ENCODE data around the gene ASPRV1. TPM values are rescaled to one million over a fixed set of nuclear protein-coding genes. Genes with fewer than 3 reads are reported as not detected.

ASPRV1 gene
- total RNA-seq, 1 donor from 2014 or later, result 0.87 TPM

- DNase-seq (ENCODE audit: low spot score), result no peak
- Mint-ChIP-seq H3K27me3 (ENCODE audit: unreplicated experiment) (peaks cover 5% of the 10 kb centered on the region), H3K36me3 (ENCODE audit: low read depth, unreplicated experiment) (no peaks in the 10 kb centered on the region), H3K9me3 (ENCODE audit: unreplicated experiment) (no peaks in the 10 kb centered on the region), H3K4me1 (ENCODE audit: unreplicated experiment) (peaks cover 9% of the 10 kb centered on the region), H3K27ac (ENCODE audit: unreplicated experiment) (no peak overlapping the region), H3K4me3 (ENCODE audit: unreplicated experiment) (no peak overlapping the region)
- no peak for TF ChIP-seq CTCF (IDR thresholded peaks at IDR 0.05; ENCODE audit: unreplicated experiment)
Measured at GRCh38 chr2:69950241-69950640, 11.2 kb downstream of the ASPRV1 start.

GRCh38 chr2:69948963-69949645 is 12.3 kb downstream of the ASPRV1 start:
- TF ChIP-seq CTCF (IDR thresholded peaks at IDR 0.05; ENCODE audit: unreplicated experiment), result no peak

GRCh38 chr2:69948032-69948962 is 13.1 kb downstream of the ASPRV1 start:
- Mint-ChIP-seq H3K4me3 (ENCODE audit: unreplicated experiment) (no peak overlapping the region), H3K36me3 (ENCODE audit: low read depth, unreplicated experiment) (peaks cover under 1% of the 10 kb centered on the region), H3K4me1 (ENCODE audit: unreplicated experiment) (peaks cover 6% of the 10 kb centered on the region), H3K27ac (ENCODE audit: unreplicated experiment) (no peak overlapping the region), H3K9me3 (ENCODE audit: unreplicated experiment) (no peaks in the 10 kb centered on the region), H3K27me3 (ENCODE audit: unreplicated experiment) (peaks cover 6% of the 10 kb centered on the region)
- DNase-seq (ENCODE audit: low spot score), result no peak
- no peak for TF ChIP-seq CTCF (IDR thresholded peaks at IDR 0.05; ENCODE audit: unreplicated experiment)

More at GRCh38 chr2:69948963-69949645, 12.3 kb downstream of the ASPRV1 start:
- Mint-ChIP-seq H3K27ac (ENCODE audit: unreplicated experiment) (no peak overlapping the region), H3K4me3 (ENCODE audit: unreplicated experiment) (no peak overlapping the region), H3K4me1 (ENCODE audit: unreplicated experiment) (peaks cover 6% of the 10 kb centered on the region), H3K36me3 (ENCODE audit: low read depth, unreplicated experiment) (no peaks in the 10 kb centered on the region), H3K27me3 (ENCODE audit: unreplicated experiment) (peaks cover 5% of the 10 kb centered on the region), H3K9me3 (ENCODE audit: unreplicated experiment) (no peaks in the 10 kb centered on the region)
- DNase-seq (ENCODE audit: low spot score), result no peak

GRCh38 chr2:69947325-69947931 is 14.0 kb downstream of the ASPRV1 start:
- no peak overlapping the region for H3K4me3 Mint-ChIP-seq (ENCODE audit: unreplicated experiment)
- DNase-seq (ENCODE audit: low spot score), result no peak
- peaks cover 6% of the 10 kb centered on the region for H3K4me1 Mint-ChIP-seq (ENCODE audit: unreplicated experiment)
- H3K27ac Mint-ChIP-seq (ENCODE audit: unreplicated experiment), result no peak overlapping the region
- H3K9me3 Mint-ChIP-seq (ENCODE audit: unreplicated experiment), result no peaks in the 10 kb centered on the region
- H3K27me3 Mint-ChIP-seq (ENCODE audit: unreplicated experiment), result peaks cover 7% of the 10 kb centered on the region
- H3K36me3 Mint-ChIP-seq (ENCODE audit: low read depth, unreplicated experiment), result peaks cover 4% of the 10 kb centered on the region
- no peak for TF ChIP-seq CTCF (IDR thresholded peaks at IDR 0.05; ENCODE audit: unreplicated experiment)
